Activated CD4-positive, alpha-beta T cell treated with anti-CD3 and anti-CD28 coated beads, Interleukin-2, amount 50 U/mL, for 16 hours (primary cell): ENCODE results near the gene CC2D1A.
"Not testable (repeated sequence)": the region's sequence is repeated elsewhere in the genome, so short reads cannot be mapped to it uniquely, and the experiment has no call there.

Source experiments
- DNase-seq: peaks from one replicate; pipeline ENCODE4 v3.0.0-alpha.2; 2020

Gene CC2D1A

DNA sequence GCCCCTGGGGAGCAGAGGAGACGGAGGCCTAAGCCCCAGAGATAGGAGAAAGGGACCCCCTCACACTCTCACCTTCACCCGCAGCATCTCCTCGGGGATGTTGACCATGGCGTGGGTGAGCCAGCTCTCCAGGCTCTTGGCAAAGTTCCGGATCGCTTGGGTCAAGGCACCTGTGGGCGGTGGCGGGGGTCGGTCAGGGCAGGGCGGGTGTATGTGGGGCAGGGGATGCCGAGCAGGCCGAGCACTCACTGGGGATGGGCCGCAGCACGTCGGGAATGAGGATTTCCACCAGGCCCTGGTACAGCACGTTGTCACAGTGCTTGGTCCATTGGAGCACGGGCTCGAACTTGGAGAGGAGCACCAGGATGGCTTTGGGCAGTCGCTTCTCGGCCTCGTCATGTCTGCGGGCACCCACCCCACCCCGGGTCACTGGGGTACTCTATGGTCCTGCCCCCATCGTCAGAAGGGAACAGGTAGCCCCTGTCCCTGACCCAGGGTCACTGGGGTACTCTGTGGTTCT, 59.4 kb downstream of the CC2D1A start:
- DNase-seq = no peak

DNA sequence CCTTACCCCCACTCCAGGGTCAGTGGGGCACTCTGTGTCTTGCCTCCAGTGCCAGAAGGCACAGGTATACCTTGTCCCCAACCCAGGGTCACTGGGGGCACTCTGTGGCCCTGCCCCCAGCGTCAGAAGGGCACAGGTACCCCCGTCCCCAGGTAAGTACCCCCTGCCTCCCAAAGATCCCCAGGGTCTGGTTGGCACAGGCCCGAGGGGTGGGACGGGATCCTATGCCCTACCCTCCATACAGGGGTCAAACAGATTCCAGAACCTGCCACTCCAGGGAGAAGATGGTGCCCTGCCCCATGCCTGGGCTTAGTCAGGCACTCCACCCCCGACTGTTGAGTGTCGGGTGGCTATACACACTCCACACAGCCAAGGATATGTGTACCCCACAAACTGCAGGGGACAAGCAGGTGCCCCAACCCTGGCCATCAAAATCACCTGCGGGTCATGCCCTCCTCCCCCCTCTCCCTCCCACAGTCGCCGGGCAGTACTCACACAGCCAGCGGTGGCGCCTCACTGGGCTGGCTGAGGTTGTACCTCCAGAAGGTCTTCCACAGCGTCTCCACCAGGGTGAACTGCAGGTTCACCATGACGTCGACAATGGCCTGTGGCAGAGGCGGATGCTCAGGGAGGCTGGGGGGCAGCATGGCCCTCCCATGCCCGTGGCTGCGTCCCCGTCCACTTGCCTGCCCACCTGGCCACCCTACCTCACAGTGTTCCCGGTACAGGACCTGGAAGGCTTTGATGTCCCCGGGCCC, 60.1 kb downstream of the CC2D1A start:
- no peak for DNase-seq

DNA sequence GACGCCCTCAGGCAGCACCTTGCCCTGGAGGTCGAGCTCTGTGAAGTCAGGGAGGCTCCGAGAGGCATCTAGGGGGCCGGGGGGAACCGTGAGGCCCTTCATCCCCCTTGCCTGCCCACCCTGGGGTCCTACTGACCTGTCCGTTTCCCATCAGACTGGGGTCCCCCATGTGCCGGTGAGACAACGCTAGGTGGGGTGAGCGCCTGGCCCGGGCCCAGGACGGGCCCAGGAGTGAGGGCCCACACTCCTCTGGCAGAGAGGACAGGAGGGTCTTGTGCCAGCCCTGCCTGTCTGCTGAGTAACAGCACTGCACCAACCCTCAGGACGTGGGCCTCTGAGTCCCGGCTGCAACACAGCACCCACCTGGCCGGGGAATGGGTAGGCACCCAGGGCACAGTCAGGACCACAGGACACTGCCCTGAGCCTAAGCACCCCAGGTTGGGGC, 60.7 kb downstream of the CC2D1A start:
- DNase-seq = no peak

DNA sequence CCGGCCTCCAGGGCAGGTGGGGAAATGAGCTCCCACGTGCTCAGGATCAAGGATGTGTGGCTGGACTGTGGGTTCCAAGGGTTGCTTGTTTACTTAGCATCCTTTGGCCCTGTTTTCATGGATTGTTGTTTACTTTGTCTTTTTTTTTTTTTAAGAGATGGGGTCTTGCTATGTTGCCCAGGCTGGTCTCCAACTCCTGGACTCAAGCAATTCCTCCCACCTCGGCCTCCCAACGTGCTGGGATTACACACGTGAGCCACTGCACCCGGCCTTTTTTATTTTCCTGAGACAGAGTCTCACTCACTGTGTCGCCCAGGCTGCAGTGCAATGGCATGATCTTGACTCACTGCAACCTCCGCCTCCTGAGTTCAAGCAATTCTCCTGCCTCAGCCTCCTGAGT, 61.2 kb downstream of the CC2D1A start:
- not testable (repeated sequence) for DNase-seq

DNA sequence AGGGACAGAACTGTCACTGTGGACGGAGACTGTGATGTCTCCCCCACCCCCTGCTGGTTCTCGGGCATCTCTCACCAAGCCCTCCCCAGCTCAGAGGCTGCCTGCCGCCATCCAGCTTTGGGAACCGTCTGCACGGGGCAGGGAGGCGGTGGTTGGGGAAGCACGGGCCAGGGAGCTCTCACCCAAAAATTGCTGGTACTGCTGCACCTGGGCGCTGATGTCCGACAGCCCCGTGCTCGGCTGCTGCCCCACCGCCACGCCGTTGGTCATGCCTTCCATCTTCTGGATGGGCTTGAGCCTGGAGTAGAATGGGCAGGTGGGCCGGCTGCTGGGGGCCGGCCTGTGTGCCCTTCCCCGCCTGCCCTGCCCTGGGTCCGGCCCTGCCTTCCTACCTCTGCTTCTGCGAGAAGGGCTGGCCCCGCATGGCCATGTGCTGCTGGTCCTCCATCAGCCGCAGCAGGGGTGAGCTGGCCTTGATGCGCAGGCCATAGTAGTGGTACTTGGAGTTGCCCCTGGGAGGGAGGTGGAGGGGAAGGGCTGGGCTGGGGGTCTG, 62.5 kb downstream of the CC2D1A start:
- DNase-seq = no peak

DNA sequence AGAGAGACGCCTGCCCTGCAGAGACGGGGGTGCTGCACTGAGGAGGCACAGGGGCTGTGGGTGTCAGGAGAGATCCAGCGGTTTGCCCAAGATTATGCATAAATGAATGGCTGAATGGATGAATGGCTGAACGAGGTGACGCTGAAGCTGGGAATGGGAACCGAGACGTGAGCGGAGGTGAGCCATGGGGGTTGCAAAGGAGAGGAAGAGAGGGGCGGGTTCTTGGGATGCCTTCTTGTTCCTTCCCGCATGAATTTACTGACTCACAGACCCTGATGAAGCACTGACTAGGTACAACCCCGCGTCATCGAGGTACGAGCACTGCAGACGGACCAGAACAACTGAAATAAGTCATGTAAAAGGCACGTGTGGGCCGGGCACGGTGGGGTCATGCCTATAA, 63.0 kb downstream of the CC2D1A start:
- no peak for DNase-seq

DNA sequence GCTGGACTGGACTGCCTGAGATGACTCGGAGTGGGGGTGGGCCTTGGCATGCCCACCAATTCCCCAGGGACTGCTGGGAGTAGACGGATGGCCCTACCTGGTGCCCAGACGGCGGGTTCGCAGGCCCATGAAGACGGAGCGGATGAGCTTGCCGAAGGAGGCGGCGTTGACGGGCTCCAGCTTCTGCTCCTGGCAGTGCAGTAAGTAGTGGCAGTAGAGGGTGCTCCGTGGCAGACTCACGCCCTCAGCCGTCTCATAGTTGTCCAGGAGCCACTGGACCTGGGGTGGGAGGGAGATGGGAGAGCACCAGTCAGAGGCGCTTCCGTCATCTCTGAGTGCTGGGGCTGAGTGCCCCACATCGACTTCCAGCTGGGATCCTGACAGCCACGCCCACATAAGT, 63.9 kb downstream of the CC2D1A start:
- DNase-seq = no peak

DNA sequence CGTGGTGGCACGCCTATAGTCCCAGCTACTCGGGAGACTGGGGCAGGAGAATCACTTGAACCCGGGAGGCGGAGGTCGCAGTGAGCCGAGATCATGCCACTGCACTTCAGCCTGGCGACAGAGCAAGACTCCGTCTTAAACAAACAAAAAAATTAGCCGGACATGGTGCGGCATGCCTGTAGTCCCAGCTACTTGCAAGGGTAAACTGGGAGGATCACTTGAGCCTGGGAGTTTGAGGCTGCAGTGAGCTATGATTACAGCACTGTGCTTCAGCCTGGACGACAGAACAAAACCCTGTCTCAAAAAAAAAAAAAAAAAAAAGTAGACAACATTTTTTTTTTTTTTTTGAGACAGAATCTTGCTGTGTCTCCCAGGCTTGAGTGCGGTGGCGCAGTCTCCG, 65.9 kb downstream of the CC2D1A start:
- DNase-seq = not testable (repeated sequence)

DNA sequence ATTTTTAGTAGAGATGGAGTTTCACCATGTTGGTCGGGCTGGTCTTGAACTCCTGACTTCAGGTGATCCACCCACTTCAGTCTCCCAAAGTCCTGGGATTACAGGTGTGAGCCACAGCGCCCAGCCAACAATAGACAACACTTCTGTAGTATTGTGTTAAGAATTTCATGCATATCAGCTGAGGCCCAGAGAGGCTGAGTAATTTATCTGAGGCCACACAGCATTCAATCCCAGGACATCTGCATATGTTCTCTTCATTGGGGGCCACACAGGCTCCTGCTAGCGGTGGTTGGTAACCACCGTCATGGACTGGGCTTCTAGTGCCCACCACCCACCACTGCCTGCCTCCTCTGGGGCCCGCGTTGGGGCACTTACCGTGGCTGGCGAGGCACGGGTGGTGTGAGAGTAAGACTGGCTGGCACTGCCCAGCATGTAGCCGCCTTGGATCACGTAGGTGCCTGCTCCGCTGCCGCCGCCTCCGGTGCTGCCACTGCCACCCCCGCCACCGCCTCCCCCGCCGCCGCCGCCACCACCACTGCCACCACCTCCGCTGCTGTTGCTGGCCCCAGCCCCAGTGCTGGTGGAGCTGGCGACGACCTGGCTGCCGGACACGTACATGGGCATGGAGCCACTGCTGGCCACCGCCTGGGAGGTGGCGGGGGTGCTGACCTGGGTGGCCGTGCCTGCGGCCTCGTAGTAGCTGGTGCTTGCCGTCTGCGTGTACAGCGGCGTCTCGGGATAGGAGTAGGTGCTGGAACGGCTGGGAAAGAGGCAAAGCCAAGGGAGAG, 66.6 kb downstream of the CC2D1A start:
- DNase-seq = no peak

DNA sequence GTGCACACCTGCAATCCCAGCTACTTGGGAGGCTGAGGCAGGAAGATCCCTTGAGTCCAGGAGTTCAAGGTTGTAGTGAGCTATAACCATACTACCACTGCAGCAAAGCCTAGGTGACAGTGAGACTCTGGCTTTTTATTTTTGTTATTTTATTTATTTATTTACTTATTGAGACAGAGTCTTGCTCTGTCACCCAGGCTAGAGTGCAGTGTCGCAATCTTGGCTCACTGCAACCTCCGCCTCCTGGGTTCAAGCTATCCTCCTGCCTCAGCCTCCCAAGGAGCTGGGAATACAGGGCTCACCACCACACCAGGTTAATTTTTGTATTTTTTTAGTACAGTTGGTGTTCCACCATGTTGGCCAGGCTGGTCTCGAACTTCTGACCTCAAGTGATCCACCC, 67.5 kb downstream of the CC2D1A start:
- not testable (repeated sequence) for DNase-seq

DNA sequence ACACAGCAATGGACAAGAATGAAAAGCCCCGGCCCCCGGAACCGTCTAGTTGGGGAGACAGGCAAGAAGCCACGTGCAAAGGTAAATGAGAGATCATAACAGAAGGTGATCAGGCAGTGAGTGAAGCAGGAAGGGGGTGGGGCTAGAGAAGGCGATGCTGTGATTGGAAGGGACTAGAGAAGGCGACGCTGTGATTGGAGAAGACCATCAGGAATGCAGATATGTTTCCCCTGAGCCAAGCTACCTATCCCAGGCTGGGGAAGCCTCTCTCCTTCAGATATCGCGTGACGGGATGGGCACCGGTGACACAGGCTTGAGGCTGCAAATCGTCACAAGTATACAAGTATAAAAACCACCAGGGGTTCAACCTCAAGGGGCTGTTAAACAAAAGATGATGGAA, 68.1 kb downstream of the CC2D1A start:
- DNase-seq = peak; percentile 31

DNA sequence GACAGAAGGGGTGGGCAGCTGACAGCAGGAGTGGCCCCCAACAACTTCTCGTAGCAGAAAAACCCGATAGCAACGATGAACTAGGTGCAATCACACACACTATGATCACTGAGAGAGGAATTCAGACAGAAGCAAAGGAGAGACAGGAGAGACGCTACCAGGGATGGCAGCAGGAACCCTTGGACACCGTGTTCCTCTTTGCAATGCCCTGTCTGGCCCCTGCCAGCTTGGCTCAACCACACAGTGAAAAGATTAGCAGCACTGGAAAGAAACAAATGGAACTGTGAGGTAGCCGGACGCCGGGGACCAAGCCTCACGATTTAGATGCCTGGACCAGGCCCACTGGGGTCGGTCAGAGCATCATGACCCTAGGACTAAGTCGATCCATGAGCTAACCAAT, 69.9 kb downstream of the CC2D1A start:
- no peak for DNase-seq

DNA sequence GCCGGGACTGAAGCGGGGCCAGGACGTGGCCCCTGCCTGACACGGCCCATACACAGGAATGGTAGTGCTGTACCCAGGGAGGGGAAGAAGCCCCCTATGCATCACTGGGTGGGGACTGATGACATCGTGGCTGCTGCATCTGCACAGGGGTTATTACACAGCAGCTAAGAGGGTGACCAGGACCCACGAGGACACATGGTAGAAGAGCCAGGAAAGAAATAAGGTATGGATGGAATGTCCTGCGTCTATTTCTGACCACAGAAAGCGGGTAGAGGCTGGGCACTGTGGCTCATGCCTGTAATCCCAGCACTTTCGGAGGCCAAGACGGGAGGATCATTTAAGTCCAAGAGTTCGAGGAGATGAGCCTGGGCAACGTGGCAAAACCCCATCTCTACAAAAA, 70.4 kb downstream of the CC2D1A start:
- DNase-seq = no peak

DNA sequence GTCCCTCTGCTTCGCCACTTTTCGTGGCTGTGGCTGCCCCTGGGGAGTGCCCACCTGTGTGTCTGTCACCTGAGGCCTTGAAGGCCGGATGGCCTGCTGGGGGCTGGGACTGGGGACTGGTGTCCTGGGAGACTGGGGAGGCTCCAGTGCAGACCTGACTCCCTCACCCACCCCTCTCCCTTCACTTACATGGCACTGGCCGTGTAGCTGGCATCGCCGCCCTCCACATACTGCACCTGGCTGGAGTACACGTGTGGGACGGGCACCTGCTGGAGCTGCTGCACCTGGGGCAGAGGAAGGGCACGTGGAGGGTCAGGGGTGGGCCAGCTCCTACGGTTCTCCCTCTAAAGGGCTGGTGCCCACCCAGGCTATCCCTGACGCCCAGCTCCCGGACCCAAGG, 71.8 kb downstream of the CC2D1A start:
- DNase-seq = no peak

DNA sequence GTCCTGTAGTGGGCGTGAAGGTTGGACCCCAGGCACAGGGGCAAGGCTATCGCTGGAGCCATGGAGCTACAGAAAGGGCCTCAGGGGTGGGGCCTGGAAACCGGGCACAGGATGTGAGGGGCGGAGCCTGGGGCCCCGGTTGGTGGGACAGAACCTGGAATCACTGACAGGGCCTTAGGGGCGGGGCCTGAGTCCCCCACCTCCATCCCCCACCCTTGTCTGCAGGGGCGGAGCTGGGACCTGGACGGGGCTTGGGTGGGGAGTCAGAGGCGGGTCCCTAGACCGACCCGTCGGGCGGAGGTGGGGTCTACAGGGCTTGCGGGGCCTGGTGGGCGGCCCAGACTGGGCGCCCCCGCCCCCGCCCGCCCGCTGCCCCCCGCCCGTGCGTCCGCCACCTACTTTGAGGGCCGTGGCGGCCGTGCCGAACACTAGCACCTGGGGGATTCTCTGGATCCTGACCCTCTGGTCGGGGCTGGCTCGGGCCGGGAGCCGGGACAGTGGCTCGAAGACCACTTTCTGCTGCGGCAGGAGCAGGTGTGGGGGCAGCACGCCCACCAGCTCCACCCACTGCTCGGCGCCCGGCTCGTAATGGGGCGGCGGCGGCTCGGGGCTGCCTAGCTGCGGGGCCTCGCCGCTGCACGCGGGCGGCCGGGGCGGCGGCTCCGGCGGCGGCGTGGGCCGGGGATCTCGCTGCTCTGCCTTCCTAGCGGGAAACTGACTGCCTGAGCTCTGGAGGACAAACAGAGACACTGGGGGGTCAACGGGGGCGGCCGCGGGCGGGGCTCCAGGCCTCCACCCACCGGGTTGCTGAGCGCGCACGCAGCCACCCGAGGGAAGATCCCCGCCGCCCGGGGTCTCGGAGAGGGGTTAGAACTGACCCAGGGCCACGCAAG, 72.6 kb downstream of the CC2D1A start:
- DNase-seq = no peak

DNA sequence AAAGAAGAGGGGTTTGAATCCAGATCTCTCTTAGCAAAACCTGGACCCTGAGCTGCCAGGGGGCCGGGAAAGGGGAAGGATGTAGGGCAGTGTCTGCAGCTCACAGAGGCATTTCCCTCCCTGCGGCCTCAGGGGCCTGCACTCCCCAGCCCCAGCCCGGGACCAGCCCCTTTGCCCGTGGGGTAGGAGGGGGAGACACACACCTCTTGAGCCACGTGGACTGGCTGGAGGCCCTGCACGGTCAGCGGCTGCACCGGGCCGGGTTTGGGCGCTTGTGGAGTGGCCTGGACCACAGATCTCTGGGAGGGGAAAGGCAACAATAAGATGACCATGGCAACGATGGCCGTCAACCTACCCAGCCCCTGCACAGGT, 73.2 kb downstream of the CC2D1A start:
- no peak for DNase-seq

DNA sequence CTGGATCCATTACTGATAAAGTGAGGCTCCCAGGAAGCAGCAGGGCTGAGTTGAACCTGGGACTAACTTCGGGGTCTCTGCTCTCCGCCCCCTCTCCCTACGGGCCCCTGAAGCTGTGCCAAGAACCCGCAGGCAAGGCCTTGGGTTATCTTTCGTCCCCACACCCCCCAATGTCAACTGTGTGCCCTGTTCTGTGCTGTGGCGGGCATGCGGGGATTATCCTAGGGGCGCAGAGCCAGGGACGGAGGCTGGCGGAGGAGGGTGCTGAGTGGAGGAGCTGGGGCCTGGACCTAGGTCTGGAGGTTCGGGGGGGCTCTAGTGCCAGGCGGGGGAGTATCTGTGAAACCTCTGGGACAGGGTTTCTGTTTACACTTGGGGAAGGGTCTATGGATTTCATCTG, 73.7 kb downstream of the CC2D1A start:
- DNase-seq = no peak

DNA sequence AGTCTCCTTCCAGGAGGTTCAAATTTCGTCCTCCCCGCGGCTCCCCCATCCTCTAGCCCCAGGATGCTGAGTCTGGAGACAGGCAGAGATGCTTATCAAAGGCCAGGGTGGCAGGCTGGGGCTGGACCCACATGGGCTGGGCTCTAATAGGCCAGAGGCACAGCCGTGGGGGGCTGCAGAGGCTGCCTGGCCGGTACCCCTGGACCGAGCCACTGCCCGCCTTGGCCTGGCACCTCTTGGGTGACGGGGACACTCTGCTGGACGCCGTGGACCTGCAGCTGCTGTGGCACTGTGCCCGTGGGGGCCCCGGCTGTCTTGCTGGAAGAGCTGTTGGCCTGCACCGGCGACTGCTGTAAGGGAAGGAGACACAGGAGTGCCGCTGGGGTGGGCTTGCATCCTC, 74.3 kb downstream of the CC2D1A start:
- no peak for DNase-seq
